RPMI7951 (cell line): ENCODE results near the gene IGHMBP2. TPM values are rescaled to one million over a fixed set of nuclear protein-coding genes. Genes with fewer than 3 reads are reported as not detected.
"Not testable (repeated sequence)": the region's sequence is repeated elsewhere in the genome, so short reads cannot be mapped to it uniquely, and the experiment has no call there.

ENCODE experiments used
- DNase-seq: peaks from one replicate; pipeline ENCODE4 v3.0.0-alpha.2; 2012; ENCODE audit warnings: low read depth
- total RNA-seq: library from RNA; depleted of rRNA; stranded (reverse); fragments of >200 nt; shearing (Covaris generic); gene quantifications from 2 replicates; pipeline ENCODE4 v1.2.3, GENCODE V29; 2014; rRNA removed

Gene IGHMBP2
- total RNA-seq = 5.3 and 5.4 TPM in 2 replicates

DNA sequence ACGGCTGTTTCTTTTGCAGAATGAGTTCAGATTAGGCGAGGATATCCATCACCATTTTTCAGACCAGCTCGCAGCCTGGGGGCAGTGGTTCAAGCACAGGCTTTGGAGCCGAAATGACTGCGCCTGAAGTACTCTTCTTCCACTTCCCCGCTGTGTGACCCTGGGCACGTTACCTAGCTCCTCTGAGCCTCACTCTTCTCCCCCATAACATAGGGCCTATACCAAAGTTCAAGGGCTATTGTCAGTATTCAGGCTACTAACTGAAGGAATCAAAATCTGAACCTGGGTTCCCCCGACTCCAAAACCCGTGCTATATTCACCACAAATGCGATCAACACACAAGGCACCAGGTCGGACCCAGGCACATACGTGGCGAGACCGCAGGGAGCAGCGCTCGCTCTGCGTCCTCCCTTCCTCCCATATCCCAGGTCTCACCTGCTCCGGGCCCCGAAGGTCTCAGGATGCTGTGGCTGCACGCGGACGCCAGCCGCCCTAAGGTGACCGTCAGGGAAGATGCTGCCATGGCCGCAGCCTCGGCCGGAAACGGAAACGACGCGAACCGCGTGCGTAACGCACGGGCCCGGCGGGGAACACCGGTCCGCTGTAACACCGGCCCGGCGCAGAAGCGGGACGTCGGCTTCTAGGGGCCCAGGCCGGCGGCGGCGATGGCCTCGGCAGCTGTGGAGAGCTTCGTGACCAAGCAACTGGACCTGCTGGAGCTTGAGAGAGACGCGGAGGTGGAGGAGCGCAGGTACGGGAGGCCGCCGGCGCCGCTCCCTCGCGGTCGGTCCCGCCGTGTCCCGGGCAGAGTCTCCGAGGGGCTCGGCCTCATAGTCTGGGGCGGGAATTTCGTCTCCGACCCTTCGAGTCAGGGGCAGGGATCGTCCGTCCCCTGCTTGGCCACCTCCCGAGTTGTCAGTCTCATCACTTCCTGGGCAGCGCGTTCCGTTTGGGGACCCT is at the start of gene IGHMBP2, which contains the start of gene MRPL21:
Gene IGHMBP2 (plus strand): TSS at position 604 of the 960 bp plus-strand sequence. CDS start 62 bp downstream, at position 666.
Gene MRPL21 (minus strand): TSS at position 545 of the 960 bp plus-strand sequence. CDS start 22 bp downstream, at position 523.
- peak; percentile 78 for DNase-seq

DNA sequence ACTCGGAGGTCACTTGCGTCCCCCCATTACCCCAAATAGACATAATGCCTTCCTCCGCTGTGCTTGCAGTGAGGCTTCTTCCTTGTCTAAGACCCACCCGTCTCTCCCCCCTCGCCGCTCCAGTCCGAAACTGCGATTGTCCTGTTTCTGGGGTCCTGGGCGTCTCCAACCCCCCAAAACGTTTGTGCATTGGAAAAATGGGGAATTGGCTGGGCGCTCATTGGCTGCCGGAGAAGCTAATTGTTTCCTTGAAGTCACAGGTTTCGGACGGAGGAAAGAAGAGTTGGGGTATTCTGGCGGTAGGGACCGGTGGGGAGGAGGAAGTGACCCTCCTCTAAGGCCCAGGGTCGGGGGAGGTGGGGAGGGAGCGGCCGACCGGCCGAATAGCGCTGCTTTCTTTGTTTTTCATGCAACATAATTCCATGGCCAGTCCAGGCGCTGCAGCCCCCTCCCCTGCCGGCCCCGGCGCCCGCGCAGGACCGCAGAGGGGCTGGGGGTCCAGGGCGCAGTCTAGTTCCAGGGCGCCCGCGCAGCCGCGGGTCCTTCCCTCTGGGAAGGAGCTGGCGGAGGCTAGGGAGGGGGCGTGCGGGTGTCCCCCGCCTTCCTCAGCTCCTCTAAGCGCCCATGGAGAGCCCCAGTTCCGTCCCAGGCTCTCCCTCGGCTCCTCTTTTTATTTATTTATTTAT is 49.3 kb upstream of the IGHMBP2 start:
- no peak for DNase-seq

DNA sequence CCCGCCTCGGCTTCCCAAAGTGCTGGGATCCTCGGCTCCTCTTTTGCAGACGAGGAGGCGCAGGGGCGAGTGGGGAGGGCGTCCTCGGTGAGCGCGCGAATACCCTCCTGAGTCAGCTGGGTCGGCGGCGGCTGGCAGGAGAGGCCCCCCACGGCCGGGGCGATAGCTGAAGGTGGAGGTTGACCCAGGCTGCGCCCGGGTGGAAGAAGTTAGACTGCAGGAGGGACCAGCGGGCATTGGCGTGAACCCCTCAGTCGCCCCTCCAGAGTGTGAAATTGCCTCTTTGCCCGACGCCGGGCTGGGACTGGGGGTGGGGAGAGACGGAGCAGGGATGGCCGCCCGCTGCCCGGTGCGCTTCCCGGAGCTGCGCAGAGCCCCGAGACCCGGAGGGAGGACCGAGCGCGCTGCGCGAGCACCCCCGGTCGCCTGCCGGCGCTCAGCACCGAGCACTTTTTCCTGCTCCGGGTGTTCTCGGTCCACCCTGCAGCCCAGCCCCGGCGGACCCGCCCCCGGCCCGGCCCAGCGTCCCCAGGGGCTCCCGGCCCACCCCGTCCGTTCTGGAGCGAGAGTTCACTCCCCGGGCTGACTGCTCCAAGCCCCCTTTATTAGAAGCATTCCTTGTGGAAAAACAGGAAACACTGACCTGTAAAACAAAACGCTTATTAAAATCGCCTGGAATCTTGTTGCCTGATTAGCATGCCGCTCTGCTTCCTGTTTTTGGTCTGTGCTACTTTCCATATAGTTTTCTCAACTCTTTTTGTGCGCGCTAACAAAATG is 48.3 kb upstream of the IGHMBP2 start:
- peak; percentile 48 for DNase-seq

DNA sequence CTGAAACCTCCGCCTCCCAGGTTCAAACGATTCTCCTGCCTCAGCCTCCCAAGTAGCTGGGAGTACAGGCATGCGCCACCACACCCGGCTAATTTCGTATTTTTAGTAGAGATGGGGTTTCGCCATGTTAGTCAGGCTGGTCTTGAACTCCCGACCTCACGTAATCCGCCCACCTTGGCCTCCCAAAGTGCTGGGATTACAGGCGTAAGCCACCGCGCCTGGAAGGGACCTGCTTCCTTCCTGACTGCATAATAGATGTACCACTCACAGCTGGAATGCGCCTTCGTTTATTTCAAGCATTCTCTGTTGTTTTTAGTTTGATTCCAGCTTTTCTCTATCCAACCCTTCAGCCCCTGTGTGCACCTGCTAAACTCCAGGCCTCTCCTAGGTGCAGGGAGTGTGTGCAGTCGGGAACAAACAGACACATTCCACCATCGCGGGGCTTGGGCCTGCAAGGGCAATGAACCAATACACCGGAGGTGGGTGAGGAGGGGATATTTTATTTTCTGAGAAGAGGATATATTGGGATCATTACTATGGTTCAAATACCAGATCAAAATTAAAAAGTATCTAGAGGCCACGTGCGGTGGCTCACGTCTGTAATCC is 47.2 kb upstream of the IGHMBP2 start:
- not testable (repeated sequence) for DNase-seq

DNA sequence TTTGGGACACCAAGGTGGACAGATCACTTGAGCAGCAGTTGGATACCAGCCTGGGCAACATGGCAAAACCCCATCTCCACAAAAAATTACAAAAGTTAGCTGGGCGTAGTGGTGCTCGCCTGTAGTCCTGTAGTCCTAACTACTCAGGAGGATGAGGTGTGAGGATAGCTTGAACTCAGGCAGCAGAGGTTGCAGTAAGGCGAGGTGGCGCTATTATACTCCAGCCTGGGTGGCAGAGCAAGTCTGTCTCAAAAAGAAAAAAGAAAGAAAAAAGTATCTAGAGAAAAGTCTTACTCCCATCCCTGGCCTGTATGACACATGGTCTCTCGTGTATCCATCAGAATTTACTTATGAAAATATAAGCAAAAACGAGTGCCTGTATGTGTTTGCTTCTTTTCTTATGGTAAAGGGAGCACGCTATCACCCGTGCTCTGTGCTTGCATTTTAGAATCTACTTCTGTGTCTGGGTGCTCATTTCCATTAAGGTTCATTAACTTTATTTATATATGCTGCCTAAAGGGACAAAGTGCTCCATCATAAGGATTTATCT is 46.6 kb upstream of the IGHMBP2 start:
- no peak for DNase-seq

DNA sequence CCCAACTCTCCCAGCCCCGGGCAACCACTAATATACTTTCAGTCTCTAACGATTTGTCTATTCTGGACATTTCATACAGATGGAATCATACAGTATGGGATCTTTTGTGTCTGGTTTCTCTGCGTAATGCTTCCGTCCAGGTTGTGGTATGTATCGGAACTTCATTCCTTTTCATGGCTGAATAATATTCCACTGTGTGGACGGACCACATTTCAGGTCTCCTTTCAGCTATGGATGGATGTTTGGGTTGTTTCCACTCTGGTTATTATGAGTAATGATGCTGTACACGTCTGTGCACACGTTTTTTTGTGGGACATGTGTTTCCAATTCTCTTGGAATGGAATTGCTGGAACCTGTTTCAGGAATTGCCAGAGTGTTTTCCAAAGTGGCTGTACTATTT is 44.6 kb upstream of the IGHMBP2 start:
- no peak for DNase-seq

DNA sequence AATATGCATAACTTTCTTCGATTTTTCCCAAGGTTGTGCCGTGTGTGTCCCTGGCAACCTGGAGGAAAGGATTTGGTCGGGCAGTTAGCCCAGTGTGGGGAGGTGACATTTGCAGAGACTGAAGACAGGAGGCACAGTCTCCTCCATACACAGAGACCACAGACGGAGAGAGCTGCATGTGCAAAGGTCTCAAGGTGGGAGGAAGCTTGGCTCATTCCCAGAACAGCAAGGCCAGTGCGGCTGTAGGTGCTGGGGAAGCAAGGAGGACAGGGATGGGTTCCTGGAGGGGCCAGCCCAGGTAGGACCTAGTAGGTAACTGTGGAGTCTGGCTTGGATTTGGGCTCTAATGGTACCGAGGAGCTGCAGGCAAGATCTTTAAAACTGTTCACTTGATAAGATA is 41.3 kb upstream of the IGHMBP2 start:
- DNase-seq = no peak

DNA sequence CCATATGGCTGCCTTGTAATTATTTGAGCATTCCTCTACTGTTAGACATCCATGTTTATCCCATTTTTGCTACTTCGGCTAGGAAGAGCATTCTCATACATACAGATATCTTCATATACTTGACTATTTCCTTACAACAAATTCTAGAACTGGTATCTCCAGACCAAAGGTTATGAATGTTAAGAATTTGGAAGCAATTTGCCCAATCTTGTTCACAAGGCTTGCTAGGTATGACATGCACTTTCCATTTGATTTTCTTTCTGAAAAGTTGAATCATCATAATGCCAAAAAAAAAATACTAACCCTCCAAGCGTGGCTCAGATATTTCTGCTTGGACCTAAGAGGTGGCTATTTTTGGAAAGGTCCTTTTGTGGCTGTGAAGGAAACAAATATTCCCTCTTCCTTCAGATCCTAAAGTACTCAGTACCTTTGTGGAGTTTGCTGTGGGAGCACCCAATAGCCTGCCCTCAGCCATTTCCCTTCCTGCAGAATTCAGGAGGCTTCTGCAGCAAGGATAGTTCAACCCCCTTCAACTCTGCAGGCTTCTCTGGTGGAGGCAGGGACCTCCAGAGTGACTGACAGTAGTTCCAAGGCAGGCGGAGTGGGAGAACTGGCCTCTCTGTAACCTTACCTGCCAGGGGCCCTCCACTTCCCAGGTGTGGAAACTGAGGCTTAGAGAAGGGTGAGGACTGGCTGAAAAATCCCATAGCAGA is 40.0 kb upstream of the IGHMBP2 start:
- DNase-seq = no peak

DNA sequence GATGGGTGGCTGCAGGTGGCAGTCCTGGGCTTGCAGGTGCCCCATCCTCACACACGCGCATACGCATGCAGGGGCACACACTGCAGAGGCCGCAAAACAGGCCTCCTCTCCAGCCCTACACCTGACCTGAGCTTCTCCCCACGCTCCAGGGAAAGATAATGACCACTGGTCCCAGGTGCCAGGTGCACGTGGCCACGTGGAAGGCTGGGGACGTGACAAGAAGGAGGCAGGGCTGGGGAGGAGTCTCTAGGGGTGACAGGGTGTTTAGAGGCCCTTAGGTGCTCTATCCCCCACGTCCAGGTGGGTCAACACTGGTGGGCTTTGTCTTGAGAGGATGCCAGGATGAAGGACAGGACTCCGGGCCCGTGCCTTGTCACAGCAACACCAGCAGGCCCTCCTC is 38.5 kb upstream of the IGHMBP2 start:
- DNase-seq = no peak

DNA sequence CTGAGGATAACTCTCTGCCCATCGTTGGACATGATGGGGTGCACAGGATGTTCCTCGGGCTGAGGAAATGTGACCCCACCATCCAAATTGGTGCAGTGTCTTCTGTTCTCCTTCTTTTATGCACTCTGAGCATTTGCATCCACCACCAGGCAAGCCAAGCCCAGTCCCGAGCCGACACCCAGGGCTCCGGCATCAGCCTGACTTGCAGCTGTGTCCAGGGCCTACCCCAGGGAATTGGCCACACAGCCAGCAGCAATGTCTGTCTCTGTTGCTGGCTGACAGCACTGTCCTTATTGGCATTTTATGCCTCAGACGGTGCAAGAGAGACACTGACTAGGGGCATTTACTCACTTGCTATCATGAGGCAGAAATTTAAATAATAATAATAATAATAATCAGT is 36.6 kb upstream of the IGHMBP2 start:
- DNase-seq = no peak

DNA sequence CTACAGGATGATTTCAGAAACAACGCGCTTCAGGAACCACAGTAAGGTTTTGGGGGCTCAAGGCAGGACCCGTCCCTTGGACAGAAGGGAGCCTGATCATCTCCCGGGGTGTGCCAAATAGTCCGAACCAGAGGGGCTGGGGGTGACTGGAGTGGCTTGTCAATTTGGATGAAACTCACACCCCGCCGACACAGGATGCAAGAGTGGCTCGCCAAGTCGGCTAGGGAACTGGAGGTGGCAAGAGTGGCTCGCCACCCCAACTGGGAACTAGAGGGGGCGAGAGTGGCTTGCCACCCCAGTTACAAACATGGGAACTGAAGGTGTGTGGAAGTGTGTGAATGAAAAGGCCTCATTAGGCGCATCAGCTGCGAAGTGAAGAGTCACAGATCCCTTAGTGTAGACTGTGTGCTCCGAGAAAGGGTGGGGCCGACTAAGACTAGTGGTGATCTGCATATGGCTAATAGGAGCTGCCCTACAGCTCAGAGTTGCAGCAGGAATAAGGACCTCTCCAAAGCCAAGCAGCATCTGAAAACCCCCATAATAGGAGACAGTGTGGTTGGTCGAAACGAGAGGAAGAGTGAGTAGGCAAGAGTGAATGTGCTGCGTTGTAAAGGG is 35.4 kb upstream of the IGHMBP2 start:
- no peak for DNase-seq

DNA sequence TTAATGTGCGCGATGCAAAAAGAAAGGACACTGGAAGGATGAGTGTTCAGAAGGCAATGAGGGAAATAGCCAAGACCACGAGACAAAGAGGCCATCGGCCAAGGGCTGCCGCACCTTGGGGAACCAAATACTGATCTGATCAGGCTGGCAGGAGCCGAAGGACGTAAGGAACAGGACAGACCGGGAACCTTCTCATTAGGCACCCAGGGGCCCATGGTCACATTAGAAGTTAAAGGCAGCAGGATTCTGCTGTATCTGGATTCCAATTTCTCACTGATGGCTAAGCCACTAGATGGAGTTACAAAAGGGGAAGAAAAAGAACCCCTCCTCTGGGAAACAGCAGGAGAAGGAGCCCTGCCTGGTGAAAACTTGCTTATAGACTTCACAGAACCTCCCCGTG is 33.2 kb upstream of the IGHMBP2 start:
- DNase-seq = no peak

DNA sequence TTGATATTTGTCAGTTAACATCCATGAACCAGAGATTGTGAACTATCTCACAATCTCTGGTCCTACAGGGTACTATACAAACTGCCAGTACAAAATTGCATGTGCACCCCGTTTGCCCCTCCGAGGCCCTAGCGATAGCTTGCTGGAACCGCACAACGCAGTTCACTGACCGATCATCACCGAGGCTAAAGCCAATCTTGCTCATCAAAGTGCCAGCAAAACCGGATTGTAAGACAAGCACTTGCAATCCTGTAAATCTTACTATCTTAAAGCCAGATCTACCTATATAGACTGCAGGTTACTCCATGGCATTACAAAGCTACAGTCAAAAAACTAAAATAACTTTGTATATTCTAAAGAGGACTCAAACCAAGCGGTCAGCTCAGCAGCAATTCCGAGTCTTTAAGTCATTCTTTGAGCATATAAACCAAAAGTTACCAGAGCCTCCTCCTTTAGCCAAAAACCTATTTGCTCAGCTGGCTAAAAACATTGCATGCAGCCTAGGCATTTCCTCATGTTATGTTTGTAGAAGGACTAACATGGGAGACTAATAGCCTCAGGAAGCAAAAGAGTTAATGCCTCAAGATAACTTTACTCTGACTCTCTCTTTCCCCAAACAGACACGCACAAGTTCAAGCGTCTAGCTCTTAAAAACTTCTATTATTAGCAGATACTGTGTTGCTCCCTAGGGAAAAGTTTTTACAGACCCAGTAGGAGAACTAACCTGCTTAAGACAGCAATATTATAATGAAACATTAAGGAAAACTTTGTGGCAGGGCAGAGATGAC is 31.3 kb upstream of the IGHMBP2 start:
- DNase-seq = no peak

DNA sequence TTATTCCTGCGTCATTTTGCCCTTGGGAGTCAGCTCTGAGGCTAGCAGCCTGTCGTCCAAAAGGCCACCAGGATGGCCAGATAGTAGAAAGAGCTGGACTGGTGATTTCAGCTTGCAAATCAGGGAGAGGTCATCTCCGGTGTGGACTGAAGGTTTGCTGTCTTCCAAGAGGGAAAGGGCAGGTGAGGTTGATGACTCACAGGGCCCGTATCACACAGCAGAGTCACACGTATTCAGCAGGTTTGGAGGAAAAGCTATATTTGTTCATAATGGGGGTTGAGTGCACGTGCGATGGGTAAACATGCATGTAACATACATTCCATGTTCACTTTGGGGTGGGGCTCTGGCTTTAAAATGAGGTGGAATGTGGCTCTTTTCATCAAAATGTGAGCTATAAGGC is 25.7 kb upstream of the IGHMBP2 start:
- DNase-seq = no peak

DNA sequence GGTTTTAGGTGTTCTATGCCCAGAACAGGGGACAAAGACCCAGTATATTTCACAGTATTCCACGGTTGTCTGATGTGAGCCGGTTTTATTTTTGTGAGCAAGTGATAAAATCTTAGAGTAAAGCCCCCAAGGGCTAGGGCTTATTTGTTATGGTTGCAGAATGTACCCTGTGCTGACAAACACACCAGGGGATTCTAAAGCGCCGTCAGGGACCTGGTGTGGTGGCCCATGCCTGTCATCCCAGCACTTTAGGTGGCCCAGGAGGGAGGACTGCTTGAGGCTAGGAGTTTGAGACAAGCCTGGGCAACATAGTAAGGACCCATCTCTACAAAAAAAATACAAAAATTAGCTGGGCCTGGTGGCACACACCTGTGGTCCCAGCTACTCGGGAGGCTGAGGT is 22.8 kb upstream of the IGHMBP2 start:
- DNase-seq = no peak

DNA sequence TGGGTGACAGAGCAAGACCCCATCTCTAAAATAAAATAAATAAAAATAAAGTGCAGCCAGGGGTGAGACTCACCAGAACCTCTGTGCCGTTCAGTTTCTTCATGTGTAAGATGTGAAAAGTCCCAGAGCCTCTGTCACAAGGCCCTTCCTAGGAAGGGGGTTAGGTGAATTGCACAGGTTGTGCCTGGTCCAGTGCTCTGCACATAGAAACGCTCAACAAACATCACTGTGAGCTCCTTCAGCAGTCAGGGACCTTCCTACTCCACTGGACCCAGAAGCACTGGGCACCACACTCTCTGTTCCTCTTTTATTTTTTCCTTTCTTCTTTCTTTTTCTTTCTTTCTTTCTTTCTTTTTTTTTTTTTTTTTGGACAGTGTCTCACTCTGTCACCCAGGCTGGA is 22.4 kb upstream of the IGHMBP2 start:
- DNase-seq = no peak

DNA sequence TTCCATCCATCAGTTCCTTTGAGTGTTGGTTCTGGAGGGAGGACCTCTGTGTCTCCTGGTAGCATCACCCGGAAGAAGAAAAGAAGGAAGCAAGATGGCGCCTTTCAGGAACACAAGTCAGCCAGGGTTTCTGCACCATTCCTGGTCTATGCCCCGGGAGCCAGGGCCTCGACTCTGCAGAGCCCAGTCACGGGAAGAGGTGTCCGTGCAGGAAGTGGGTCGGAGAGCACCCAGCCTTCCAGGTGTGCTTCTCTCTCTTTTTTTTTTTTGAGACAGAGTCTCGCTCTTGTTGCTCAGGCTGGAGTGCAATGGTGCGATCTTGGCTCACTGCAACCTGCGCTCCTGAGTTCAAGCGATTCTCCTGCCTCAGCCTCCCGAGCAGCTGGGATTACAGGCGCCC is 21.3 kb upstream of the IGHMBP2 start:
- DNase-seq = no peak

DNA sequence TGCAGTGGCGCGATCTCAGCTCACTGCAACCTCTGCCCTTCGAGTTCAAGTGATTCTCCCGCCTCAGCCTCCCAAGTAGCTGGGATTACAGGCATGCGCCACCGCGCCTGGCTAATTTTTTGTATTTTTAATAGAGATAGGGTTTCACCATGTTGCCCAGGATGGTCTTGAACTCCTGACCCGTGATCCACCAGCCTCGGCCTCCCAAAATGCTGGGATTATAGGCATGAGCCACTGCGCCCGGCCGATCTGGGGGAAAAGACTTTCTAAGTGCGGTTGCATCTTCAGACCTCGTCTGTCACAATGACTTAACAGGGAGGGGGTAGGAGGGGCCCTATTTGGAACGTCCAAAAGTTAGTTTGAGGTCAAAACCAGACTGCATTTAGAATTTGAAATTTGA is 18.9 kb upstream of the IGHMBP2 start:
- not testable (repeated sequence) for DNase-seq

DNA sequence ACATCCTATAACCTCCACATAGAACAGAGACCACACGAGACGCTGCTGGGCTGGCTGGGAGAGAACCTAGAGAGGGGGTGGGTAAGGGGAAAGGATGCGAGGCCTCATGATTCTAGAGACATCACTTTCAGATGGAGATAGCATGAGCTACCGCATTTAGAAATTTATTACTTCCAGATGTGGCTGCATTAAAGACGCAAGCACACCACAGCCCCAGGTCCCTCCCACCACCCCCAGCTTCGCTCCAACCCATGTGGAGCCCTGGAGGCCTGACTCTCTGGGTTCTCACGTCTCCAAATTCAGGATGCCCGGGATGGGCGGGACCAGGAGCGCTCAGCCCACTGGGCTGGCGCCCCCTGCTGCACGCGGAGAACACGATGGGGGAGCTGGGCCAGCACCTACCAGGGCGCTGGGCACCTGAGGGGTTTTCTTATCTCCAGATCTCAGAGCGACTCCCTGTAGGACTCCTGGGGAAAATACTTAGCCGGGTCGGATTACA is 13.7 kb upstream of the IGHMBP2 start:
- DNase-seq = peak; percentile 11
